ENCODE data around the gene FN3KRP.

FN3KRP gene

DNA sequence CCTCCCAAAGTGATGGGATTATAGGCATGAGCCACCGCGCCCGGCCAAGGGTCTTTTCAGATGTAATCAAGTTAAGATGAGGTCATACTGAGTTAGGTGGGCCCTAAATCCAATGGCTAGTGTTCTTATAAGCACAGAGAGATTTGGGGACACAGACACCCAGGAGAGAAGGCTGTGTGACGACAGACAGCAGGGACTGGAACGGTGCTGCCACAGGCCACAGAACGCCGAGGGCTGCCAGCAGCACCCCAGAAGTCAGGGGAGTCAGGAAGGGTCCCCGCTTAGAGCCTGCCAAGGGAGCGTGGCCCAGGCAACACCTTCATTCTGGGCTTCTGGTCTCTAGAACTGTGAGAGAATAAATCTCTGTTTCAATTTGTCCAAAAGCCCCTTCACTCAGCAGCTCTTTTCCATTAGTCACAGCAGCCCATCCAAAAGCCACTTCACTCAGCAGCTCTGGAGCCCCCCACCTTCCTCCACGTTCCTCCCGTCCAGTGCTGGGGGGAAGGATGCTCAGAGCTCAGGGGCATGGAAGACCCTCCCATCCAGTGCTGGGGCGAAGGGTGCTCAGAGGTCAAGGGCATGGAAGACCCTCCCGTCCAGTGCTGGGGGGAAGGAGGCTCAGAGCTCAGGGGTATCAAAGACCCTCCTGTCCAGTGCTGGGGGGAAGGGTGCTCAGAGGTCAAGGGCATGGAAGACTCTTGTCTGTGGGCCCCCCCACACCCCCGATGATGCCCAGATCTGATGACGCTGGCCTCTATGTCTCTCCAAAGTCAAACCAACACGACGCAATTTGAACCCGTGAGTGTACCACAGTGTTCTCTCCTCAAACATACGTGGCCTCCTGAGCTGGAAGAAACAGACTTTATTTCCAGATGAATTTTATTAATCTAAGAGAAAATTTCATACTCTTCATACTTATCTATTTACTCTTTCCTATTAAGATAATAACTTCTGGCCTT lies 29.9 kb upstream of the FN3KRP start:
- DNase-seq (ENCODE audit: low read depth) = no peak
- H3K4me3 ChIP-seq (ENCODE audit: low read depth, low read length) = no peak overlapping the region
- TF ChIP-seq, protein P1, sequence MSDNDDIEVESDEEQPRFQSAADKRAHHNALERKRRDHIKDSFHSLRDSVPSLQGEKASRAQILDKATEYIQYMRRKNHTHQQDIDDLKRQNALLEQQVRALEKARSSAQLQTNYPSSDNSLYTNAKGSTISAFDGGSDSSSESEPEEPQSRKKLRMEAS (IDR thresholded peaks at IDR 0.05; ENCODE audit: low read depth, low read length) = no peak
- TF ChIP-seq POLR2A (IDR thresholded peaks at IDR 0.05; ENCODE audit: extremely low read depth, insufficient read length) = no peak
- TF ChIP-seq MYC (IDR thresholded peaks at IDR 0.05; ENCODE audit: low read depth, low read length) = no peak
- TF ChIP-seq, protein P2, sequence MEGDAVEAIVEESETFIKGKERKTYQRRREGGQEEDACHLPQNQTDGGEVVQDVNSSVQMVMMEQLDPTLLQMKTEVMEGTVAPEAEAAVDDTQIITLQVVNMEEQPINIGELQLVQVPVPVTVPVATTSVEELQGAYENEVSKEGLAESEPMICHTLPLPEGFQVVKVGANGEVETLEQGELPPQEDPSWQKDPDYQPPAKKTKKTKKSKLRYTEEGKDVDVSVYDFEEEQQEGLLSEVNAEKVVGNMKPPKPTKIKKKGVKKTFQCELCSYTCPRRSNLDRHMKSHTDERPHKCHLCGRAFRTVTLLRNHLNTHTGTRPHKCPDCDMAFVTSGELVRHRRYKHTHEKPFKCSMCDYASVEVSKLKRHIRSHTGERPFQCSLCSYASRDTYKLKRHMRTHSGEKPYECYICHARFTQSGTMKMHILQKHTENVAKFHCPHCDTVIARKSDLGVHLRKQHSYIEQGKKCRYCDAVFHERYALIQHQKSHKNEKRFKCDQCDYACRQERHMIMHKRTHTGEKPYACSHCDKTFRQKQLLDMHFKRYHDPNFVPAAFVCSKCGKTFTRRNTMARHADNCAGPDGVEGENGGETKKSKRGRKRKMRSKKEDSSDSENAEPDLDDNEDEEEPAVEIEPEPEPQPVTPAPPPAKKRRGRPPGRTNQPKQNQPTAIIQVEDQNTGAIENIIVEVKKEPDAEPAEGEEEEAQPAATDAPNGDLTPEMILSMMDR (IDR thresholded peaks at IDR 0.05; ENCODE audit: low read depth, low read length) = no peak

DNA sequence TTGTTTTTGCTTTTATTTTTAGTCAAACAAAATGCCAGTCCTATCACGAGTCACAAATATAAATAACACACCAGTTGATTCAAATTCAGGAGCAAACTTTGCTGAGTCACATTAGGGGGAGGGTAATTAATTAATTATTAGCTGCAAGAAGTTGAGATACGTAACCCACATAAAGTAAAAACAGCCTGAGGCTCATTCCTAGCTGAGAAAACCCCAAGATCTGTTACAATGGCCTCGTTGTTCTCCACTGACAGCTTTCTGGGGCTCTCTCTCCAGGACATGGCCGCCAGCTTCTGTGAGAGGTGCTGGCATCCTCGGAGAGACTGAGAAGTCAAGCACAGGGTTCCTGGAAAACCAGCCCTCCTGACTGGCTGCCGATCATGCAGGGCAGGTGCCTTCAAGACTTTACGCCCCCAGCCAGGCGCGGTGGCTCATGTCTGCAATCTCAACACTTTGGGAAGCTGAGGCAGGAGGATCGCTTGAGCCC lies 29.1 kb upstream of the FN3KRP start:
- H3K4me3 ChIP-seq (ENCODE audit: low read depth, low read length) = no peak overlapping the region
- no peak for DNase-seq (ENCODE audit: low read depth)
- TF ChIP-seq POLR2A (IDR thresholded peaks at IDR 0.05; ENCODE audit: extremely low read depth, insufficient read length) = no peak
- TF ChIP-seq, protein P2 (IDR thresholded peaks at IDR 0.05; ENCODE audit: low read depth, low read length) = no peak
- TF ChIP-seq, protein P1 (IDR thresholded peaks at IDR 0.05; ENCODE audit: low read depth, low read length) = no peak
- no peak for TF ChIP-seq MYC (IDR thresholded peaks at IDR 0.05; ENCODE audit: low read depth, low read length)

DNA sequence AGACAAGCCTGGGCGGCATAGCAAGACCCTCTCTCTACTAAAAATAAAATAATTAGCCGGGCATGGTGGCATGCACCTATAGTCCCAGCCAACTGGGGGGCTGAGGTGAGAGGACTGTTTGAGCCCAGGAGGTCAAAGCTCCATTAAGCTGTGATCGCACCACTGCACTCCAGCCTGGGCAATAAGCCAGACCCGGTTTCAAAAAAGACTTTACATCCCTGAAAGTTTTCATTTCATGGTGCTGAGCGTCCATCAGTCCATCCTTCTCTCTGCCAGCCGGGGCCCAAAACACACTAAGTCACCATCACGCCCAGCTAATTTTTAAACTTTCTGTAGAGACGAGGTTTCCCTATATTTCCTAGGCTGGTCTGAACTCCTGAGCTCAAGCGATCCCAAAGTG lies 28.6 kb upstream of the FN3KRP start:
- DNase-seq (ENCODE audit: low read depth) = no peak
- TF ChIP-seq MYC (IDR thresholded peaks at IDR 0.05; ENCODE audit: low read depth, low read length) = no peak
- TF ChIP-seq POLR2A (IDR thresholded peaks at IDR 0.05; ENCODE audit: extremely low read depth, insufficient read length) = no peak
- TF ChIP-seq, protein P2 (IDR thresholded peaks at IDR 0.05; ENCODE audit: low read depth, low read length) = no peak
- TF ChIP-seq, protein P1 (IDR thresholded peaks at IDR 0.05; ENCODE audit: low read depth, low read length) = no peak
- H3K4me3 ChIP-seq (ENCODE audit: low read depth, low read length) = no peak overlapping the region

DNA sequence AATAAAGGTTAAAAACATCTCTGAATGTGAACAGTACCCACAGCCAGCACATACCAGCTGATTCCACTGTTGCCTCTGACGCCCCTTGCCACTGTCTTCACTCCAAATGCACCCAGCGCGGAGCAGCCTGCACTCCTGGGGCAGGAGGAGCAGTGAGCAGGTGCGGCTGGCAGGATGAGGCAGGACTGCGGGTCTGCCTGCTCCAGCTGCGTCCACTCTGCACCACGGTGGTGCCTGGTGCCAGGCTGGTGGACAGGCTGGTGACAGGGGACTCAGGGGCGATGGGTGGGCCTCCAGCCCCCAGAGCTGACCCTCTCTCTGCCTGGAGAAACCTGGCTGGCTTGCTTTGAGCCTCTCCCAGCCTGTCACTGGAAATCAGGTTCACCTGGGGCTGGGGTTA lies 27.4 kb upstream of the FN3KRP start:
- no peak for DNase-seq (ENCODE audit: low read depth)
- no peak overlapping the region for H3K4me3 ChIP-seq (ENCODE audit: low read depth, low read length)
- no peak for TF ChIP-seq MYC (IDR thresholded peaks at IDR 0.05; ENCODE audit: low read depth, low read length)
- TF ChIP-seq, protein P1 (IDR thresholded peaks at IDR 0.05; ENCODE audit: low read depth, low read length) = no peak
- TF ChIP-seq POLR2A (IDR thresholded peaks at IDR 0.05; ENCODE audit: extremely low read depth, insufficient read length) = no peak
- TF ChIP-seq, protein P2 (IDR thresholded peaks at IDR 0.05; ENCODE audit: low read depth, low read length) = no peak

DNA sequence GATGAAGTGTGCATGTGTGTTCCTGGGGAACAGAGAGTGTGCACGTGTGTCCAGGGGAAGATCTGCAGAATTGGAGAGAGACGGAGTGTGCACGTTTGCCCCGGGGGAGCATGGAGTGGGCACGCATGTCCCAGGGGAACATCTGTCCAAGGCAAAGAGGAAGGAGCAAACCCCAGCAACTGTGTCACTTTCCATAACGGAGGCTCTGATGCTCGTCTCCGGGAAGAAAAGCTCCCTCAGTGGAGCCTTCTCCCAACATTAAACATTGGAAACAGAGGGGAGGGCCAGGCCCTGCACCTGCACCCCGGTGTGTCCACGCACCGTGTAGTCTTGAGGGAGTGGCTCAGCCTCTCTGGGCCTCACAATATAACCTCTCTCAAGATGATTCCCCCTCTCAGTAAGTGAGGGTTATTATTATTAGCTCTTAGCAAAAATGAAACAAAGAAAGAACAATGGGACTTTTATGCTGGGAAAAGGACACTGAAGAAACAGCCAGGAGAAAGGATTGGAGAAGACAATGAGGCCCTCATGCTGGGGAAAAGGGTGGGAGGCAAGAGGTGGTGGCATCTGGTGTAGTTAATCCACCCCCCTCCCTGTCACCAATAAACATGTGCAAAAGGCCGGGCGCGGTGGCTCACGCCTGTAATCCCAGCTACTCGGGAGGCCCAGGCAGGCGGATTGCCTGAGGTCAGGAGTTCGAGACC lies 25.6 kb upstream of the FN3KRP start:
- peak; percentile 66 for DNase-seq (ENCODE audit: low read depth)
- no peak overlapping the region for H3K4me3 ChIP-seq (ENCODE audit: low read depth, low read length)
- TF ChIP-seq, protein P2 (IDR thresholded peaks at IDR 0.05; ENCODE audit: low read depth, low read length) = no peak
- no peak for TF ChIP-seq POLR2A (IDR thresholded peaks at IDR 0.05; ENCODE audit: extremely low read depth, insufficient read length)
- TF ChIP-seq, protein P1 (IDR thresholded peaks at IDR 0.05; ENCODE audit: low read depth, low read length) = no peak
- no peak for TF ChIP-seq MYC (IDR thresholded peaks at IDR 0.05; ENCODE audit: low read depth, low read length)
